ENCODE data around the gene SPOCK2.

GRCh38 chr10:72083790-72084459 lies 4.4 kb downstream of the SPOCK2 start:
- TF ChIP-seq CTCF (IDR thresholded peaks at IDR 0.05) (no peak), EZH2 (IDR thresholded peaks at IDR 0.05; ENCODE audit: borderline replicate concordance, insufficient read depth, low read depth, low read length, poor library complexity, severe bottlenecking) (no peak)

Measured in B cell (primary cell).